ENCODE data around the gene LRRN2.
"Not testable (repeated sequence)": the region's sequence is repeated elsewhere in the genome, so short reads cannot be mapped to it uniquely, and the experiment has no call there.

LRRN2 gene

DNA sequence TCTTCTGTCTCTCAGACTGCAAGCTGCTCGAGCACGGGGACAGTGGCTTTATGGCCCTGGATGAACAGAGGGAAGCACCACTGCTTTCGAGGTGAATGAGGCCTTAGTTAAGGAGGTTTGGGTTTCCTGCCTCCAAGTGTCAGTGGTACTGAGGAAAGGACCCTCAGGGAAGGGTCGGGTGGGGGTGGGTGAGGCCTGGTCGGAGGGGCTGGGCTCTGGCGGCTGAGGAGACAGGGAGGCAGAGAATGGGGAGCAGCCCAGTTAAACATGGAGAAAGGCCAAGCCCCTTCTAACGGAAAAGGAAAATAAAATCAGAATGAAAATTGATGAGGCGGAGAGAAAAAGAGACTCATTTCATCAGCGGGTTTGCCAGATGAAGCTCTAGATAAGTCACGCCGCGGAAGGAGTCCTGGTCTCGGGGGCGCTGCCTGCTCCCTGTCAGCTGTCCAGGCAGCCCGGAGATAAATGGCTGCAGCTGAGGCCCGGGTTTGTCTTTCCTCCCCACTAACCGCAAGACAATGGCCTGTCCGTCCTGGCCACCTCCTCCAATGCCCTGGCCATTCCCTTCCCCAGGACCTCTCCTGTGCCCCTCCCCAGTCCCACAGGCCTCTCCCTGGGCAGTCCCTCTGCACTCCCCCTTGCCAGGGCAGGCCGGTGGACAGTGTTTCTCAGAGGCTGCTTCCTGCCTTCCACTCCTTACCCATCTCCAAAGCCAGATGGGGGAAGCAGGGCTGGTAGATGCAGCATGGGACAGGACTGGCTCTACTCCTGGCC is 55.2 kb downstream of the LRRN2 start:
- DNase-seq (ENCODE audit: low read depth in 2 of 2), result no peak

DNA sequence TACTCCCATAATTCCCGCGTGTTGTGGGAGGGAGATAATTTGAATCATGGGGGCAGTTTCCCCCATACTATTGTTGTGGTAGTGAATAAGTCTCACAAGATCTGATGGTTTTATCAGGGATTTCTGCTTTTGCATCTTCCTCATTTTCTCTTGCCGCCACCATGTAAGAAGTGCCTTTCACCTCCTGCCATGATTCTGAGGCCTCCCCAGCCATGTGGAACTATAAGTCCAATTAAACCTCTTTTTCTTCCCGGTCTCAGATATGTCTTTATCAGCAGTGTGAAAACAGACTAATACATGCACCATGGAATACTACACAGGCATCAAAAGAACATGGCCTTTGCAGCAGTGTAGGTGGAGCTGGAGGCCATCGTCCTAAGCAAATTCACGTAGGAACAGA is 56.1 kb downstream of the LRRN2 start:
- DNase-seq (ENCODE audit: low read depth in 2 of 2), result not testable (repeated sequence)

DNA sequence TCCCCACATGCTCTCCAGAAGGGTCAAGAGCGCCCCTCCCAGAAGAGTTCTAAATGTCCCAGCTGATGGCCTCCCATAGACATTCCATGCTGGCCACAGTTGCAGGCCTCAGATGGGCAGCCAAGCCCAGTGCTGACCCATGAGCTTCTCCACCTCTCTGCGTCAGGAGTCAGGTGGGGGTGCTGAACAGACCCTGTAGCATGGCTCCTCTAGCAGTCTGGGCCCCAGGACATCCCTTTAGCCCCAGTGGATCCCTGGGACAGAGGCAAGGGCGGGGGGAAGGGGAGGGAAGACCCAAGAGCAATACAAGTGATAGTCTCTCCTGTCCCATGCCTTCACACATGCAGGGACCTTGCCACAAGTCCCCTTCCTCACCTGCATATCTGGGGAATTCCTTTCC is 56.7 kb downstream of the LRRN2 start:
- DNase-seq (ENCODE audit: low read depth in 2 of 2), result no peak

DNA sequence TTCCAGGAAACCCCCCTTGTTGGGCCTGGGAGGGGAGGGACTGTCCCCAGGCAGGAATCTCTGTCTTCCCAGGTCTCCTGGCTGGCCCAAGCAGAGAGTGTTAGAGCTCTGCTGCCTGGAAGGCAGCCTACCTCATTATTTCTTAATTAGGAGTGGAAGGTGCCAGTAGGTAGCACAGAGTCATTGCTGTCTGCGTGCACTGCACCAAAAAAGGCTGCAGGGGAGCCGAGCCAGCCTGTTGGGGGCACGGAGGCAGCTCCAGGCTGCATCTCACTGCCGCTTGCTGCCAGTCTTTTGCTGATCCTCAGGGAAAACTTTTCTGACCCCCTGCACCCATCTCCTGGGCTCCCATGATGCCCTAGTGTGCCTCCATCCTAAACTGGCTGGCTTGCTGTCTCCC is 58.1 kb downstream of the LRRN2 start:
- DNase-seq (ENCODE audit: low read depth in 2 of 2), result no peak

DNA sequence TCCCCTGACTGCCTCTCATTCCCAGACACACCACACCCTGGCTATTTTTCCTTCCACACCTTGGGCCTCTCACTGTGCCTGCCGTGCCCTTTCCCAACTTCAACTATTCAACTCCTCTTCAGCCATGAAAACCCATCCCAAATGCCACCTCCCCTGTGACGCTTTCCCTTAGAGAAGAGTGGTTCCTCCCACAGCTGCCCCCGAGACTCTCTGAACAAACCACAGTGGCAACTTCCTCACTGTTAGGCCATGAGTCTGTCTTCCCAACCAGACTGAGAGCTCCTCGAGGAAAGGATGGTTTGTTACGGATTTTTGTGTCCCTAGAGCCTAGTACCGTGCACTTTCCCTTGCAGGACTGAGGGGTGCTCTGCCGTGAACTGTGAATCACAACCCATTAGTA is 59.2 kb downstream of the LRRN2 start:
- DNase-seq (ENCODE audit: low read depth in 2 of 2), result no peak

DNA sequence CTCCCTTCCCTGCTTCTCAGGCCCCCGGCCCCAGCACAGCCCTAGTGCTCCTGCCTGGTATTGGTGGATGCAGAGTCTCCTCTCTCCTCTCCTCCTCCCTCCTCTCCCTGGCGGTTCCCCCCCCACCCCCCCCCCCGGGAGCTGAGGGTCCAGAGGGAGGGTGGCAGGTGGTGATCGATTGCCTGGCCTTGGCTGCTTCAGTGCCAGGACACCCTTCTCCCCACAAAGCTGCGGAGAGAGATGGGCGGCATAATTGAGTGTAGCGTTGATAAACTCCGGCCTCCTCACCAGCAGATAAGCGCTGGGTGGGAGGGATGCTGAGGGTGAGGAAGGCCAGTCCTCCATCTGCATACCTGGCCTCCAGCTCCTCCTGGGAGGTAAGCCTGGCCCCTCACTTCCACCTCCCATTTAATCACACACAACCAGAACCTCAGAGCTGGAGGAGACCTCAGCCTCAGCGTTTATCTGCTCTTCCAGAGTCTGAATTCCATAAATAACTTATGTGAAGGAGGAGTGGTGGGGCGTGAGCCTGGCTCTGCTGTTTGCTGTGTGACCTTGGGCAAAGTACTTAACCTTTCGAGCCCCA is 60.8 kb downstream of the LRRN2 start:
- no peak for DNase-seq (ENCODE audit: low read depth in 2 of 2)

DNA sequence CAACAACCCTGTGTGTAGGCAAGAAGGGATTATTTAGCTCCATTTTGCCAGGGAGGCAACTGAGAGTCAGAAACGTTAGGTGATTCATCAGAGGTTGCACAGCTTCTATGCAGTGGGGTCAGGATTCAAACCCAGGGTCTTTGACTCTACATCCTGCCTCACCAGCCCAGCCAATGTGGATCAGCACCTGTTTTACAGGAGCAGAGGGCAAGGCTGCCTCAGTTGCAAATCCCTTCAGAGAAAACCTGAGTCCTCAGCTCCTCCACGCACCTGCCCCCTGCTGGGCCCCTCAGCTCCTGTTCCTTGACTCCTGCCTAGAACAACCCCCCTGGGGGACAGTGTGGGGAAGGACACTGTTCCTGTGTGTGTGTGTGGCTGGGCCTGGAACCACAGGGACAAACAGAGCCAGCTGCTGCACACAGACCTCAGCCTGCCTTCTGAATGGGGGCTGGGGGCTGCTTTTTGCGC is 61.6 kb downstream of the LRRN2 start:
- no peak for DNase-seq (ENCODE audit: low read depth in 2 of 2)

DNA sequence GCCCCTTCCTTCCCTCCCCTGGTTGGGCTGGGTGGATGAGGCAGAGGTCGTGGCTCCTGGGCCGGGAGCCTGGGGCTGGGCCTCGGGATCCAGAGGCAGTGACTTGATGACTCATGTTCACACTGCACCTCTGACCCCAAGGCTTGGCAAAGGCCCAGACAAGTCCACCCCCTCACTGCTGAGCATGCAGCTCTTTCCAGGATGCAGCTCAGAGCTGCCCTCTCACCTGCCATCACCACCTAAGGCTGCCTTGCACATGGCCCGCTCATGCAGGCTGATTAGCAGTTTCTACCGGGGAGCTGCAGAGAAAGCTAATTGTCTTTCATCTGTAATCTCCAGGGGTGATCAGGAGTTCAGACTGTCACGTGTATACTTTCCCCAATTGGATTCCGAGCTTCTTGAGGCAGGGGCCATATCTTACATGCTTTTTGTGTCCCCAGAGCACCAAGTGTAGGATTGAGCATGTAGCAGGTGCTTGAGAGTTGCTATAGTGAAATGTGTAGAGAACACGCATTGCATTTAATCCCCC is 62.1 kb downstream of the LRRN2 start:
- DNase-seq (ENCODE audit: low read depth in 2 of 2), result no peak

DNA sequence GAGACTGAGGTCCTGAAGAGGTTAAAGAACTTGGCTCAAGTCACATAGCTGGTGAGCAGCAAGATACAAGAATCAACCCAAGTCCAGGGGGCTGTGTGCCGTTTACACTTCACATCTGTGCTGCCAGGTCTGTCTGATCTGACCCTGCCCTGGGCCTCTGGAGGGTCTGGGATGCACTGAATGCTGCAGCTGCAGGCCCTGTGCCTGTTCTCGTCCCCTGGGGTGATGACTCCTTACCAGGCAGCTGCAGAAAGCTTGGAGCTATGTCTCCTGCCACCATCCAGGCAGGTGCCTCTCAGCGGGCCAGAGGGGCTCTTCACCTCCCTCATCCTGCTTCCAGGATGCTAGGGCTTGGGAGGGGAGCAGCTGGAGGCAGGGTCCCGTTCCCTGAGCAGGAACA is 63.5 kb downstream of the LRRN2 start:
- no peak for DNase-seq (ENCODE audit: low read depth in 2 of 2)

DNA sequence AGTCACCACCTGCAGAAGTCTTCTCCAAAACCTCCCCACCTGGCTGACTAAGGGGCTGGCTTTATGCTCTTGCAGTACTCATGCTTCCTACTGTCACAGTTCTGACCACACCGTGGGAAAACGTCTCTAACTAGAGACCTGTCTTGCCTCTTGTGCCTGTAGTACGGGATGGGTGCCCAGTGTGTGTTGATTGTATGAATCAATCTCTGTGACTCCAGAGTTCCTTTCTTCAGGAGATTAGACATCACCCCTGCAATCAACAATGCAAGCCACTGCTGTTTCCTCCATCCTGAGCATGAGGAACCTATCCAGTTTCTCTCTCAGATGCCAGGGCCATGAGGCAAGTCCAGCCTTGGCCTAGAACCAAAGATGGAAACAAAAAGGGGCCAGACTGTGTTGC is 64.1 kb downstream of the LRRN2 start:
- DNase-seq (ENCODE audit: low read depth in 2 of 2), result no peak

DNA sequence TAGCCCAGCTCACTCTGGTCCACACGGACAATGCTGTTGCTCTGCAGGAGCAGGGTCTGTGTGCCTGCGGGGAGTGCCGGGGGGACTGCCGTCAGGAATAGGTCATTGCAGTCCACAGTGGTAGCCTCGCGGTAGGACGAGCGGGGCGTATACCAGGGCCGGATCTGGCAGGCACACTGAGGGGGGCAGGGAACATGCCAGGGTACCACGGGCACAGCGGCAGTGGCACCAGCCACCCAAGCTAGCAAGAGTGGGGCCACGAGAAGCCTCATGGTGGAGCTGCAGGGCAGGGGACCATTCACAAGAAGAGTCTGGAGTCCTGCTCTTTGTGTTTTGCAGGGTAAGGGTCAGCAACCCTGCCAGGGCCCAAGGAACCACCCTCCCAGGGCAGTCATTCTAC is 65.8 kb downstream of the LRRN2 start:
- DNase-seq (ENCODE audit: low read depth in 2 of 2), result no peak

DNA sequence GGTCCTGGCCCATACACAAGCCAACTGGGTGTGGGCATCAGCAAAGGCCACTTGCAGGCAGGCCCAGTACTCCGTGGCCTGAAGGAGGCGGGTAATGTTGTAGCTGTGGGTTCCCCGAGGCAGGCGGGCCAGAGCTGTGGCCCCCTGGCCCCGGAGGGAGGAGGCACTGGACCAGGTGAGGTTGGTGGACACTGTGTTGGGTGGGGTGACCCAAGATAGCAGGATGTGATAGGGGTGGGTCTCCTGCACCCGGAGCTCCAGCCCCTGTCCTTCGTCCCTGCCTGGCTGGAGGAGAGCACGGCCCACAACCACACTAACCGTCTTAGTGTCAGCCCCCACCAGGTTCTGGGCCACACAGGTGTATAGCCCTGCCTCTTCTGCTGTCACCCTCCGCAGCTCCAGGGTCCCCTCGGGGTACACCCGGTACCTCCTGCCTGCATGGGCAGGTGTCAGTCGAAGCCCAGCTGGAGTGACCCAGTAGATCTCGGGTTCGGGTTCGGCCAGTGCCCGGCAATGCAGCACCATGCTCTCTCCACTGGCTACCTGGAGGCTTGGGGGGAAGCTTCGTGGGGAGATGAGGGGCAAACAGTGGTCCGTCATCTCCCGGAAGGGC is 67.3 kb downstream of the LRRN2 start:
- DNase-seq (ENCODE audit: low read depth in 2 of 2), result no peak

DNA sequence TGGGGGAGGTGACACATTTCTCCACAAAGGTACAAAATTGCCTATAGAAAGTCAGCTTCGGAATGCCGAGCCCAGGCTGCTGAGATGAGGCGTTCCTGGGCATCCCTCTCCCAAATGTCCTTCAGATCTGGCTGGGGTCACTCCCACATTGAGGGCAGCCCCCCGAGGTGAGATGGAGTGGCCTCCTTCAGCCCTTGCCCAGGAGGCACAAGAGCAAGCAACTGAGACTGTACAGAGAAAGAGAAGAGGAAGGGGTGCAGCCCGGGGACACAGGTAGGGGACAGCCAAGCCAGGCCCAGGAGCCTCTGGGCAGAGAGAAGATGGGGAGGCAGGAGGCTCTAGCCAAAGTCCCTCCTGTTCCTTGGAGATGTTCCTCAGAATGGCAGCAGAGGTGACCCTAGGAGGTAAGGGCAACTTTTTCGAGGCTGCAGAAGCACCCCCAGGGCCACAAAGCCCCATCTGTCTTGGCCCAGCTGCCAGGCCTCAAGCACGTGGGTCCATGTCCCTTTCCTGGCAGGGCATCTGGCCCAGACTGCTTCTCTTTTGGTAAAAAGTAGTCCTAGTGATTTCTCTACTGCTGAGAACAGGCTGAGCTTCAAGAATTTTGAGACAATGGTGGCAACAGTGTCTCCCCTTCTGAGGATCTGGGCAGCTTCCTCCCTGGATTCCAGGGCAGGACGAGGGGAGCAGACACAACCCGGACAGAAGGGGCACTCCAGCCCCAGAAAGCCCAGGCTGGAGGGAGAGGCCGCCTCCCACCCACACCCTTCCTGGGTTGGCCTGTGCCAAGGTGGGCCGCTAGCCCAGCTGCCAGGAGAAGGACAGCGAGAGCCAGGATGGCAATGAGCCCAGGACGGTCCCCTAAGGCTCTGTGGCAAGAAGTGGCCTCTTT is 68.0 kb downstream of the LRRN2 start:
- DNase-seq (ENCODE audit: low read depth in 2 of 2), result no peak

DNA sequence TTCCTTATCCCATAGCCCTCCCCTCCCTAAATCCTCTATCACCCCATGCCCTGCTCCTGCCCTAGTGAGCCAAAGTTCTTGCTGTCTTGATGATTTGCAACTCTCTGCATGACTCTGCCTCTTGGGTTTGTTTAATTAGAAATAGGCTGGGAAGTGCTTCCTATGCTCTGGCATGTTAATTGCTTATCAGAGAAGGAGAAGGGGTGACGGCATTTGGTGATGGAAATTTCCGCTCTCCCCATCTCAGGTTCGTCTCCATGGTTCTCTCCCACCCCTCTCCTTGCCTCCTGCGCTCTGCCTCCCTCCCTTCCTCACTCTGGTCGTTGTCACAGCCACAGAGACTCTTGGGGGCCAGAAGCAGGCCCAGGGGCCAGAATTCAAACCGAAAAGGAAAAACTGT is 68.9 kb downstream of the LRRN2 start:
- DNase-seq (ENCODE audit: low read depth in 2 of 2), result no peak

DNA sequence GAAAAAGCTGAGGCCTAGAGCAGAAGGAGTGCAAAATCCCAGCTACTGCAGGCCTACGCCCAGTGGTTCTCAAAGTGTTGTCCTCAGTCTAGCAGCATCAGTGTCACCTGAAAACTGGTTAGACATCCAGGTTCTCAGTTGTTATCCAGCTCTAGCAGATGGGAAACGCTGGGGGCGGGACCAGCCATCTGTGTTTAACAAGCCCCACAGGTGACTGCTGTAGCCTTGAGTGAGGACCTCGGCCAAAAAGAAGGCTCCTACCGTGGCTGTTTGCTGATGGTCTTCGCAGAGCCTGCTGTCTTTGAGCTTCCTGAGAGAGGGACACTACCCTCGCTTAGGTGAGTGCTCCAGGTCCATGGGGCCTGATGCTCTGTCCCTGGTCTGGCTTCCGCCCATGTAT is 69.7 kb downstream of the LRRN2 start:
- DNase-seq (ENCODE audit: low read depth in 2 of 2), result no peak

DNA sequence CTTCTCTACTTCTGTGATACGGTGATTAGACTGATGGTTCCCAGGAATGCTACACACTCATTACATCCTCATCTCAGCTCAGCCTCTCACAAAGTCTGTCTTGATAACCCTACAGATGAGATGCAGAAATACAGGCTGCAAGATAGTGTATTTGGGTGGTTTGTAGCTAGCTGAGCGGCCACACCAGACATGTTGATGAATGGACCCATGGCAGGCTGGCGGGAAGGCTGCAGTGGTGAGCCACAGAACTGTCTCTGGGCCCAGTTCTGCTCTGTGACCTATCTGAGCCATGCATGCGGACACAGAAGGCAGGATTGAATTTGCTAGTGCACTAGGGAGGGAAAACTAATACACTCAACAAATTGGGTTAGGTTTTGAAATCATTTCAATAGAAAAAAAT is 71.9 kb downstream of the LRRN2 start:
- no peak for DNase-seq (ENCODE audit: low read depth in 2 of 2)

DNA sequence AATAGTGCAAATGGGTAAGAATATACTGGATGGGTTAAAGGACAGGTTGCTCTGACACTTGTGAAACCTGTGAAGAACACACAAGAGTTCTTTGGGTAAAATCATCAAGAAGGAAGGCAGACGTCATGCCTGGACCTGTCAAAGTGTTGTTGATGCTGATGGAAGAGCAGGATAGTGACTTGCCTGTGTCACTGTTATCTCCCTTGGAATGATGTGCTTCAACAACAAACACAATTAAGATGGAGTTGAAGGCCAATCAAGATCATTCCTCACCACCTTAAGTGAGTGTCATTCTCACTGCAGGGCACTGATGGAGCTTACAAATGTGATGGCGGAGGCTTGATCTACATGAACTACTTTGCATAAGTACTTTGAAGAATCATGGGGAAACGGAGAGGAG is 73.2 kb downstream of the LRRN2 start:
- no peak for DNase-seq (ENCODE audit: low read depth in 2 of 2)

DNA sequence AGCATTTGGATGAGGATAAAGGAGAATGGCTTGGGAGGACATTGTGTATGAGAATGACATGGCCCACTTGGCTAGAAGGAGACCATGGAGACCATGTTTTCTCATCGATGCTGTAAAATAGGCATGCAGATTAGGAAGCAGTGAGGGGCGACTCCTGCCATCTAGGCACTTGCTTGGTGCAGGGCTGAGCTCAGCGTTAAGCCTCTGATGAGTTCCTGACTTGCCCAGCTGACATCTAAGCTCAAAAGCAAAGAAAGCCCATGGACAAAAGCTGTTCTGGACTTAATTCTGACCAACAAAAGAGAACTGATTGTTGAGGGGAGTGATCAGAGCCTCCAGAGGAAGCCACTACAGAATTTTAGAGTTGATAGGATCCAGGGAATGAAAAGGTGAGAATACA is 74.5 kb downstream of the LRRN2 start:
- no peak for DNase-seq (ENCODE audit: low read depth in 2 of 2)

DNA sequence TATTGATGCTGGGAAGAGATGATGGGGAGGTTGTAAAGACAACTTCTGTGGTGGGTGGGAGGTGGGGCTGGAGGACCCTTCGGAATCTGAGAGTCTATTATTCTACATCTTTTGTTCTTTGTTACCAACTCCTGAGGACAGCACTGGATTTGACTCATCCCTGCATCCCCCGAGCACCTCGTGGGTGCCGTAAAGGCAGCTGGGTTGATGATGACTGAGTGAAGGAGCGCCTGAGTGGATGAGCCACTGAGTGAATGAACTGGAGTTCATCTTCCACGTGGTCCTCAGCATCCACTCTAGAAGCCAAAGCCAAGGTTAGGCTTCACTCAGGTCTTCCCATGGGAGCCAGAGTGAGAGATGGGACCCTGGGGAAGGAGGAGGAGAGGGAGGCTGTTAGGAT is 77.6 kb downstream of the LRRN2 start:
- DNase-seq (ENCODE audit: low read depth in 2 of 2), result no peak

DNA sequence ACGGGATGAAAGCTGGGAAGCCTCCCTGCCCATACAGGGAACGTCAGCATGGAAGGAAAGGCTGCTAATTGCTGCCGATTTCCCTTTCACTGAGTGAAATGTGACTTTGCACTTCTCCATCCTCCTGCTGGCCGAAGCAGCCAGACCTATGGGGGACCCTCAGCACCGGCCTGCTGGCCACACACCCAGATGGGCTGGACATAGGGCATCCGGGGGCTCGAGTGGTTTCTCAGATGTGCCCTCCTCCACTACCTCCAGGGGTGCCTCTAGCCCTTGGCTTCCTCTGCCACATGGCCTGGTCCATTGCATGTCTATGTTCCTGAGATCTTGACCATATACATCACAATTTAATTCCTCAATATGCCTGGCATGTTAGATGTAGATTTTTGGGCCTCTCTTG is 79.7 kb downstream of the LRRN2 start:
- DNase-seq (ENCODE audit: low read depth in 2 of 2), result no peak

DNA sequence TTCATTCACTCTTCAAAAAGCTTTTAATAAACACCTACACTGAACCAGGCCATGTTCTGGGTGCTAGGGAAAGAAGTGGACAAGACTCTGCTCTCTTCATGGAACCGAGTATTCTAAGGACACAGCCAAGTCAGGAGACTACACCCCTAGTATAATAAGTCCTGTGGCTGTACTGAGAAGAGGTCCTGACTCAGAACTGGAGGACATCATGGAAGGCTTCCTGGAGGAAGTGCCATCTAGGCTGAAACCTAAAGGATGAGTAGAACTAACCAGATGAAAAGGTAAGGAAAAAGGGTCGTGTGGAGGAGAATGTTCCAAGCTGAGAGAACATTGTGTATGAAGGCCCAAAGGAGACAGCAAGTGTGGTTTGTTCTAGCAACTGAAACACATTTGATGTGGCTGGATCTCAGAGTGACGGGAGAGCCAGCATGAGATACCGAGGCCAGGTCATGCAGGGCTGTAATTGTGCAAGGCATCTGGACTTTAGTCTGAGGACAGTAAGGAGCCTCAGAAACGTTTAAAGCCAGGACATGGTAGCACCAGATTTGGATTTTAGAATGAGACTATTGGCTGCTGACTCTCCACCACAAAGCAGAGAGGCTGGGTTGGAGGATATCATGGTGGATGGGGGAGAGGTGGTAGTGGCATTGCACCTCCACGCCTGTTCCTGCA is 82.5 kb downstream of the LRRN2 start:
- no peak for DNase-seq (ENCODE audit: low read depth in 2 of 2)
